D721Med (cell line): ENCODE results near the gene PUS3.

Source experiments
- DNase-seq: peaks from one replicate; pipeline ENCODE4 v3.0.0; 2011; ENCODE audit warnings: low spot score; ENCODE audit not compliant: insufficient read length
- FAIRE-seq: peaks from 2 replicates; lab custom pipeline; 2011; peaks lifted over from hg19 to GRCh38; lab: Jason Lieb, UNC
- TF ChIP-seq, protein P1 (sequence below): IDR thresholded peaks from 2 replicates; pipeline ENCODE4 v1.5.1; 2012; ENCODE audit warnings: mild to moderate bottlenecking, control low read depth; ENCODE audit not compliant: insufficient read depth; ENCODE audit errors: missing control alignments

The PUS3 gene

DNA sequence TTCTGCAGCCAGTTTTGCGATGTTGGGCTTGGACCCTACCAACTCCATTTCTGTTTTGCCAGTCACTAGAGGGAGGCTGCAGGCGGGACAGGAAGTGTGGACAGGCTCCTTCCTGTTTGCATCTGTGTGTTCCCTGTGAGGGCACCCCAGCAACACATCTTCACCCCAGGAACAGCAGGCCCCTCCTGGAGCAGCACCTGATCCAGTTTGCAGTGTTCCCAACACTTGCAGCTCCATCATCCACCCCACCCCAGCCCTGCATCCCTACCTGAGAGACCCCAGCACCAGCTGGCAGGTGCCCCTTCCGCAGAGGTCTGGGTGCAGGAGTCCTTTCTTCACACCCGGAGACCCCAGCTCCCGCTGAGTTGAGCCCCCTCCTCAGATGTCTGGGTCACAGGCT is 35.4 kb upstream of the PUS3 start:
- FAIRE-seq (no peak), DNase-seq (no peak)
- TF ChIP-seq, protein P1, sequence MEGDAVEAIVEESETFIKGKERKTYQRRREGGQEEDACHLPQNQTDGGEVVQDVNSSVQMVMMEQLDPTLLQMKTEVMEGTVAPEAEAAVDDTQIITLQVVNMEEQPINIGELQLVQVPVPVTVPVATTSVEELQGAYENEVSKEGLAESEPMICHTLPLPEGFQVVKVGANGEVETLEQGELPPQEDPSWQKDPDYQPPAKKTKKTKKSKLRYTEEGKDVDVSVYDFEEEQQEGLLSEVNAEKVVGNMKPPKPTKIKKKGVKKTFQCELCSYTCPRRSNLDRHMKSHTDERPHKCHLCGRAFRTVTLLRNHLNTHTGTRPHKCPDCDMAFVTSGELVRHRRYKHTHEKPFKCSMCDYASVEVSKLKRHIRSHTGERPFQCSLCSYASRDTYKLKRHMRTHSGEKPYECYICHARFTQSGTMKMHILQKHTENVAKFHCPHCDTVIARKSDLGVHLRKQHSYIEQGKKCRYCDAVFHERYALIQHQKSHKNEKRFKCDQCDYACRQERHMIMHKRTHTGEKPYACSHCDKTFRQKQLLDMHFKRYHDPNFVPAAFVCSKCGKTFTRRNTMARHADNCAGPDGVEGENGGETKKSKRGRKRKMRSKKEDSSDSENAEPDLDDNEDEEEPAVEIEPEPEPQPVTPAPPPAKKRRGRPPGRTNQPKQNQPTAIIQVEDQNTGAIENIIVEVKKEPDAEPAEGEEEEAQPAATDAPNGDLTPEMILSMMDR: no peak

DNA sequence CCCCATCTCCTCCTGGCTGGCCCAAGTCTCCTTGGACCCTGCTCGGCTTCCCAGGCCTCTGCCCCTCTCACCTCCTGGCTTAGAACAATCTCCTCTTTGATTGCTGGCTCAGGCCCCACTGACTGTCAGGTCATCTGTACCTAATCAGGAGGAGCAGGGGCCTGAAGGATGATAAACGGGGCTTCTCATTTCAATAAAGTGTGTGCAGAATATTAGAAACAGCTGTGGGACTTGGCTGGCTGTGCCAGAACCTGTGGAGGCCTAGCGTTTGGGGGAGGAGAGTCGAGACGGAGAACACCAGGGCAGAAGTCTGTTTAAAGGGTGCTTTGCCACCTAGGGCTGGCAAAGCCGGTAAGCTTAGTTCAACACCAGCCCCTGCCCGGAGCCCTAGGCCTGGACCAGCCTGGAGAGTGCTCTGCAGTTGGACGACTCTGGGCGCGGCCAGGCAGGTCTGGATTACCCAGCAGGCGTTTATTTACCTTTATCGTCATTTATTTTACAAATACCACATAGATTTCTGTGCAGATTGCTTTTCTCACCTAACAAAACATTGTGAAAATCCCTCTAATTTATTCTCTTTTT is 32.7 kb upstream of the PUS3 start:
- TF ChIP-seq, protein P1: no peak
- FAIRE-seq (no peak), DNase-seq (no peak)

DNA sequence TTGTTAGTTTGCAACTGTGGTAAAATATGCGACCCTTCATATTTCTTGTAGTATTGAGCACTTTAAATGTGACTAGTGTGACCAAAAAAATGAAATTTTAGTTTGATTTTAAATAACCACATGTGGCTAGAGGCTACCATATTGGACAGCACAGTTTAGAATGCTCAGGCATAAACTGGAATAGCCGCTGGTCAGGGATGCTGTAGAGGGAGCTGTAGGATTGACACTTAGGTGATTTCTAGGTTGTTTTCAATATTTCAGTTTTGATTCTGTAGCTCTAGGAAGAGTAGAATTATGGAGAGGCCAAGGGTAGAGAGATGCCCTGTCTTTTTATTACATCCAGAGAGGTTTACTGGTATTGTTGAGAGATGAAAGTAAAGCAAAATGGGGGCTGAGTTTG is 32.0 kb upstream of the PUS3 start:
- DNase-seq: no peak
- TF ChIP-seq, protein P1: no peak
- FAIRE-seq: no peak

DNA sequence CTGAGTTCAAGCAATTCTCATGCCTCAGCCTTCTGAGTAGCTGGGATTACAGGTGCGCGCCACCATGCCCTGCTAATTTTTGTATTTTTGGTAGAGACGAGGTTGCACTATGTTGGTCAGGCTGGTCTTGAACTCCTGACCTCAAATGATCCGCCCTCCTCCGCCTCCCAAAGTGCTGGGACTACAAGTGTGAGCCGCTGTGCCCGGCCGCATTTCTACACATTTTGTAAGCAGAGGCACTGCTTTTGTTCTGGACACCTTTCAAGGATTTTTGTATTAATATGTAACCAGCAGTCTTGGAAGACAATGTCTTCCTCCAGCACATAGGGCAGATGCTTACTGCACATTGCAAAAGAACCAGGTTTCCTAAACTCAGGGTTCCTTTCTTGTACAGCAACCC is 31.5 kb upstream of the PUS3 start:
- no peak for FAIRE-seq

DNA sequence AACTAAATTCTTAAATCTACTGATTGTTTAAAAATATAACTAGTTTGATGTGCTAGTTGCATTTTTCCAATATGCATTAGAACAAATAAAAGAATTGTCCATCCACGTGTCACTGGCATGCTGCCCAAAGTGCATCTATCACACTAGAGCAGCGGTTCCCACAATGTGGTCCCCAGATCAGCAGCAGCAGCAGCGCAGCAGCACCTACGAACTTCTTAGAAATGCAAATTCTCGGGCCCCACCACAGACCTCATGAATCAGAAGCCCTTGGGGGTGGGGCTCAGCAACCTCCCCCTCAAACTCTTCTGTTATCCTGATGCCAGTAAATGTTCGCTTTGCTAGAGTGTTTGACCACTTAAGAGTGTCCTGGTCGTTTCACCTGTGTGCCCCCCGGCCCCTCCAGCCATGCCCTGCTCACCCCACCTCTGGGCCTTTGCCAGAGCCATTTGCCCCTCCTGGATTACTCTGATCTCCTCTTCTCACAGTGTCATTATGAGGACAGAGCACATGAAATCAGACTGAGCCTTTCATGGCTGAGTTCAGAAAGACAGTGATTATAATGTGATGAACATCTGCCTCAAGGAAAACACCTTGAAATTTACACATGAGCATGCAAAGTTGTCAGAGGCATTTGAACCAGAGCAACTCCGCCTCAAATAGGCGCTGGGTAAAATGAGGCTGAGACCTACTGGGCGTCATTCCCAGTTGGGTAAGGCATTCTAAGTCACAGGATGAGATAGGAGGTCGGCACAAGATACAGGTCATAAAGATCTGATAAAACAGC is 30.2 kb upstream of the PUS3 start:
- TF ChIP-seq, protein P1: no peak
- no peak for FAIRE-seq
- DNase-seq: no peak

More for the DNA sequence above, 31.5 kb upstream of the PUS3 start:
- TF ChIP-seq, protein P1: no peak
- no peak for DNase-seq

DNA sequence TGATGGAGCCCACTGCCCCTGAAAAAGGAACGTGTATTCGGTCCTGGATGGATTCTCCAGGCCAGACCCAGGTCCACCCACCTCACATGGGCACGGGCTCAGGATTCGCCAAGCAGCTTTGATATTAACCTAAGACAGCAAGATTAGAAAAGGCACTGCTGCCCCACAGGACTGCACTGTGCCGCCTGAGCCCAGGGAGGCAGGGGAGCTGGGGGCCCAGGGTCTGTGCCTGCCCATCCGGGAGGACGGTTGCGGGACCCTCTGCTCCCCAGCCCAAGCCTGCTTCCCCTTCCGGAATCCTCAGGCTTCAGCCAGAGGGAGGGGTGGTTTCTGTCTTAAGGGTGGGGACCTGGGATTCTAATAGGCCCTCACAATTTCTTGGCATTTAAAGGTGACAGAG is 29.3 kb upstream of the PUS3 start:
- TF ChIP-seq, protein P1: no peak
- DNase-seq: no peak
- FAIRE-seq: no peak

DNA sequence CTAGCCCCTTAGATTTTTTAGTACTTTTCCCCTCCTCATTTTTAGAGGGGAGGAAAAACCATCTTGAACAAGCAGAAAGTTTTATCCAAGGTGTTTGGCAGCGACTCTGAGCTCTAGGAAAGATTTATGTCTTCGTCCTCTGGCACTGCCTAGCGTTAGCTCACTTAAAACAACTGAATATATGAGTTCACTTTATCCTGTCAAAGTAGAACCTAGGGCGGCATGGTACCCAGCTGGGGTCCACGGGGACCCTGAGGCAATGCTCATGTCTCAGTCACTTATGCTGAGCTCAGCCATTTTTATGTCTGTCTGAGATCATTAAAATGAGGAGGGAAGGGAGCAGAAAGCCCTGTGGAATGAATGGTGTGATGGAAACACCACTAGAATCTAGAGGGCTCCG is 28.7 kb upstream of the PUS3 start:
- no peak for FAIRE-seq
- no peak for DNase-seq
- TF ChIP-seq, protein P1: no peak
